K562 (cell line): ENCODE data around the gene NT5C.

Experiments
- JUND ChIP-seq, 2 experiments: IDR thresholded peaks; 2 replicates in 1 of 2; 3 replicates in 1 of 2; pipeline ENCODE4 v1.6.1; 2011; ENCODE audit warnings: borderline replicate concordance in 2 of 2, low read depth in 2 of 2, low read length in 2 of 2, improper control_type of control experiment in 1 of 2, missing biosample characterization in 1 of 2, missing genetic modification characterization in 1 of 2, missing genetic modification reagents in 1 of 2
- MAFK ChIP-seq: IDR thresholded peaks from 2 replicates; pipeline ENCODE4 v1.6.1; 2011; ENCODE audit warnings: low read length, improper control_type of control experiment
- TF ChIP-seq, protein P1 (sequence below), 3 experiments: IDR thresholded peaks in 2 of 3; conservative IDR thresholded peaks in 1 of 3; 2 replicates each; pipeline ENCODE4 v1.5.1; 2011 to 2012; ENCODE audit warnings: low read length in 3 of 3, mild to moderate bottlenecking in 3 of 3, control low read depth in 2 of 3, improper control_type of control experiment in 1 of 3, inconsistent platforms in 1 of 3, low read depth in 1 of 3, mixed read lengths in 1 of 3, moderate library complexity in 1 of 3; ENCODE audit not compliant: insufficient read depth in 2 of 3
- TF ChIP-seq, protein P2 (sequence below): fragments of 450-650 bp; formaldehyde crosslinking; IDR thresholded peaks from 2 replicates; pipeline ENCODE4 v1.4.0; 2020; ENCODE audit warnings: mild to moderate bottlenecking, mixed read lengths

DNA sequence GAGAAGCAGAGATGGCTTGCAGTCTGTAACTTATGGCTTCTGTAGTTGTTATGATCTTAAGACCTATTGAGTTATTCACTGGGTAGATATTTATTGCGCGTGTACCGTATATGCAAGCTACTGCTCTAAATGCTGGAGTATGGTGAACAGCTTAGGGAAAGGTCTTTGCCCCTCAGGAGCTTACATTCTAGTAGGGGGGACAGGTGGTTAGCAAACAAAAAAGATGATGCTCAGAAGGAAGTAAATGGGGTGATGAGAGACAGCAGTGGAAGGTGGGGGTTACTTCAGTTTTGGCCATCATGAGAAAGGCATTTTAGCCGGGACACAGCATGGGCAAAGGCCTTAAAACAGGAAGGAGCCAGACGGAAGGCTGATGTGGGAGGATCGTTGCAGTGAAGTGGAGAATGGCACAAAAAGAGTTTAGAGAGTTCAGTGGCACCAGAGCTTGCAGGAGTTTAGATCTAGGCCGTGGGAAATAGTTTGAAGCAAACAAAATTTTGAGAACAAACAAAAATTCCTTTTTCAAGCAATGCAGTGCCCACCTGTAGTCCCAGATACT, 19.7 kb downstream of the NT5C start:
- TF ChIP-seq JUND (IDR thresholded peaks at IDR 0.05; ENCODE audit: borderline replicate concordance, low read depth, low read length) (no peak), JUND (tag; IDR thresholded peaks at IDR 0.05; ENCODE audit: borderline replicate concordance, low read depth, low read length) (no peak), MAFK (no peak)
- TF ChIP-seq, protein P1, sequence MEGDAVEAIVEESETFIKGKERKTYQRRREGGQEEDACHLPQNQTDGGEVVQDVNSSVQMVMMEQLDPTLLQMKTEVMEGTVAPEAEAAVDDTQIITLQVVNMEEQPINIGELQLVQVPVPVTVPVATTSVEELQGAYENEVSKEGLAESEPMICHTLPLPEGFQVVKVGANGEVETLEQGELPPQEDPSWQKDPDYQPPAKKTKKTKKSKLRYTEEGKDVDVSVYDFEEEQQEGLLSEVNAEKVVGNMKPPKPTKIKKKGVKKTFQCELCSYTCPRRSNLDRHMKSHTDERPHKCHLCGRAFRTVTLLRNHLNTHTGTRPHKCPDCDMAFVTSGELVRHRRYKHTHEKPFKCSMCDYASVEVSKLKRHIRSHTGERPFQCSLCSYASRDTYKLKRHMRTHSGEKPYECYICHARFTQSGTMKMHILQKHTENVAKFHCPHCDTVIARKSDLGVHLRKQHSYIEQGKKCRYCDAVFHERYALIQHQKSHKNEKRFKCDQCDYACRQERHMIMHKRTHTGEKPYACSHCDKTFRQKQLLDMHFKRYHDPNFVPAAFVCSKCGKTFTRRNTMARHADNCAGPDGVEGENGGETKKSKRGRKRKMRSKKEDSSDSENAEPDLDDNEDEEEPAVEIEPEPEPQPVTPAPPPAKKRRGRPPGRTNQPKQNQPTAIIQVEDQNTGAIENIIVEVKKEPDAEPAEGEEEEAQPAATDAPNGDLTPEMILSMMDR (IDR thresholded peaks at IDR 0.05 in 2 of 3, conservative IDR thresholded peaks at IDR 0.05 in 1 of 3; ENCODE audit: insufficient read depth in 2 of 3, low read depth in 1 of 3, low read length in 3 of 3) = no peak
- TF ChIP-seq, protein P2, sequence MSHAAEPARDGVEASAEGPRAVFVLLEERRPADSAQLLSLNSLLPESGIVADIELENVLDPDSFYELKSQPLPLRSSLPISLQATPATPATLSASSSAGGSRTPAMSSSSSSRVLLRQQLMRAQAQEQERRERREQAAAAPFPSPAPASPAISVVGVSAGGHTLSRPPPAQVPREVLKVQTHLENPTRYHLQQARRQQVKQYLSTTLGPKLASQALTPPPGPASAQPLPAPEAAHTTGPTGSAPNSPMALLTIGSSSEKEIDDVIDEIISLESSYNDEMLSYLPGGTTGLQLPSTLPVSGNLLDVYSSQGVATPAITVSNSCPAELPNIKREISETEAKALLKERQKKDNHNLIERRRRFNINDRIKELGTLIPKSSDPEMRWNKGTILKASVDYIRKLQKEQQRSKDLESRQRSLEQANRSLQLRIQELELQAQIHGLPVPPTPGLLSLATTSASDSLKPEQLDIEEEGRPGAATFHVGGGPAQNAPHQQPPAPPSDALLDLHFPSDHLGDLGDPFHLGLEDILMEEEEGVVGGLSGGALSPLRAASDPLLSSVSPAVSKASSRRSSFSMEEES (CRISPR knock-in tag) = no peak
